Erythroblast (primary cell): ENCODE measurements around the gene SARDH.
"Not testable (repeated sequence)": the region's sequence is repeated elsewhere in the genome, so short reads cannot be mapped to it uniquely, and the experiment has no call there.

ENCODE experiments used
- DNase-seq, 2 experiments: peaks; one replicate each; lab custom pipeline; 2025; lab: John Stamatoyannopoulos, UW
- GATA1 ChIP-seq: IDR thresholded peaks from 2 replicates; pipeline ENCODE4 v1.6.1; 2011; ENCODE audit warnings: low read depth, mild to moderate bottlenecking, control low read depth, low read length, moderate library complexity
- POLR2A ChIP-seq: IDR thresholded peaks from 2 replicates; pipeline ENCODE4 v1.6.1; 2011; ENCODE audit warnings: mild to moderate bottlenecking, low read length

SARDH gene

DNA sequence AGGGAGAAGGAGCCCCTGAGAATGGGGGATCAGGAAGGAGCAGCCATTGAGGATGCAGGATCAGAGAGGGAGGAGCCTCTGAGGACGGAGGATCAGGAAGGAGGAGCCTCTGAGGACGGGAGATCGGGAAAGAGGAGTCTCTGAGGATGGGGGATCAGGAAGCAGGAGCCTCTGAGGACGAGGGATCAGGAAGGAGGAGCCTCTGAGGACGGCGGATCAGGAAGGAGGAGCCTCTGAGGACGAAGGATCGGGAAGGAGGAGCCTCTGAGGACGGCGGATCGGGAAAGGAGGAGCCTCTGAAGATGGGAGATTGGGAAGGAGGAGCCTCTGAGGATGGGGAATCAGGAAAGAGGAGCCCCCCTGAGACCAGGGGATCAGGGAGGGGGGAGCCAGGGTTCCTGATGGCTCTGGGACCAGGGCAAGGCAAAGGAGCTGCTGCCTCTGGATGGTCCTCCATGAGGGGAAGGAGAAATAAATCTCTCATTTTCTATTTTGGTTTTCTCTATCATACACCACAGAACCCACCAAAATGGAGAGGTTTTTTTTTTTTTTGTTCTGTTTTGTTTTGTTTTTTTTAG, 22.6 kb upstream of the SARDH start:
- TF ChIP-seq POLR2A (no peak), GATA1 (no peak)
- no peak for DNase-seq

DNA sequence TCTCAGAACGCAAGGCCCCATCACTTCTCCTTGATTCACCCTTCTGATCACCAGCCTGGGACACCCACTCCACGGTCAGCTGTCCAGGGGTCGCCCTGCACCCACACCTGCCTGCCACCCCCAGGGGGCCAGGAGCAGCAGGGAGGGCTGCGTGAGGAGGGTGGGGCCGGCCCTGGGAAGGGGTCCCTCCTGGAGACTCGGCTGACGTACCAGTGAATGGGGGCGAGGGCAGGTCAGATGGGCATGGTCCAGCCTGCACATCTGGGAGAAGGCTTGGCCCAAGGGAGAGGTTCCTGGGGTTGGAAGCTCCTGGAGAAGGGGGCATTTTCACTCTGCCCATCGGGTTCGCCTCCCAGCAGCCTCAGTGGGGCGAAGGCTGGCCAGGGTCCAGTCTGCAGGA, 21.8 kb upstream of the SARDH start:
- no peak for DNase-seq
- TF ChIP-seq GATA1 (no peak), POLR2A (no peak)

DNA sequence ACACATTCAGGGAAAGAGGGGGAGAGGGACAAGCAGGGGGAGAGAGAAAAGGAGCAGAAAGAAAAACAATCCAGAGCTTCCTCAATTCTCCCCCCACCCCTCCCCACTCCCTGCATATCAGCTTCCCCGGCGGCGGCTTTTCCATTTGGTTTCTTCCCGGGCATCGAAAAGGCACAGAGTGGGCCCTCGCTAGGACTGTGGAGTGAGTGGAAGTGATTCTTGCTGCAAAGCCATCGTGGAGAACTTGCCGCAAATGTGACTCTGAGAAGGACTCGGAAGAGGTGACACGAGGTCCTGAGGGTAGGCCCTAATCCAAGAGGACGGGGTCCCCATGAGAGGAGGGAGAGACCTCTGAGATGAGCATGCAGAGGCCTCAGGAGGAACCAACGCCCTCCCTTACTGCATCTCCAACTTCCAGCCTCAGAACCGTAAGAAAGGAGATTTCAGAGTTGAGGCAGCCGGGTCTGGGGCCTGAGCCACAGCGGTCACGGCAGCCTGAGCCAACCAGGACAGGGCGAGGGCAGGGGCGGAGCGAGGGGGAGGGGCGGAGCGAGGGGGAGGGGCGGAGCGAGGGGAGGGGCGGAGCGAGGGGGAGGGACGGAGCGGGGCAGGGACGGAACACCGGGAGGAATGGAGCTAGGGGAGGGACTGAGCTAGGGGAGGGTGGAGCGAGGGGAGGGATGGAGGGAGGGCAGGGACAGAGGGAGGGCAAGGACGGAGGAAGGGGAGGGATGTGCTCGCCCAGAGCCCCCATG, 21.2 kb upstream of the SARDH start:
- no peak for DNase-seq
- TF ChIP-seq POLR2A (no peak), GATA1 (no peak)

DNA sequence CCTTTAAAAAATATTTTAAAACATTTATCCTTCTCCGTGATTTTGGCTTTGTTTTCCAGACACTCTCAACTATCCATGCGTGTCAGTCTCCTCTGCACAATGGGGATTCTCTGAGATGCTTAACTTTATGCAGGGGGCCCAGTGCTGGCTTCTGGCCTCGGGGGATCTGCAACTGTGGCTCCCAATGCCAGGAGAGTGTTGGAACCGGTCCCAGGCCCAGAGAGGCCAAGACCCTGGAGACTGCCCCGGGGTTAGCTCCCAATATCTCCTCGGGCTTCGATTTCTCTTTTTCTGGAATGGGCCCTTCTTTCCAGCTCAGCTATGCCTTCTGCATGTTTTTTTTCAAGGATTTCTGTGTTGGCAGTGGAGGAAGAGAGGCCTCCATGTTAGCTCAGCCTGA, 20.1 kb upstream of the SARDH start:
- no peak for TF ChIP-seq POLR2A
- no peak for TF ChIP-seq GATA1
- no peak for DNase-seq

DNA sequence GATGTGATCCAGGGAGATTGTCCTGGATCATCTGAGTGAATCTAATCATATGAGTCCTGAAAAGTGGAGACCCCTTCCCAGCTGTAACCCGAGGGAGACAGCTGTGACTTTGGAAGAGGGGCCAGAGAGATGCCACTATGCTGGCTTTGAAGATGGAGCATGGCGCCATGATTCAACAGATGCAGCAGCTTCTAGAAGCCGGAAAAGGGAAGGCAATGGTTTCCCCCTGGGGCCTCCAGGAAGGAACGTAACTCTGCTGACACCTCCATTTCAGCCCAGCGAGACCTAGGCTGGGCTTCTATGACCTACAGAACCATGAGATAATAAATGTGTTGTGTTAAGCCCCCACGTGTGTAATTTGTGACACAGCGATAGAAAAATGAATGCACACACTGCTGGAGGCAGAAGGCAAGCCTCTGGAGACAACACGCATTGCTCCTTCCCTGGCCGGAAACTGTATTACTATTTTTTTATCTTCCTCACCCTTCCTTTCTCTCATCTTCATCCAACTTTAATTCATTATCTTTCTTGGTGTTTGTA, 16.6 kb upstream of the SARDH start:
- no peak for TF ChIP-seq POLR2A
- no peak for TF ChIP-seq GATA1
- DNase-seq, result no peak

DNA sequence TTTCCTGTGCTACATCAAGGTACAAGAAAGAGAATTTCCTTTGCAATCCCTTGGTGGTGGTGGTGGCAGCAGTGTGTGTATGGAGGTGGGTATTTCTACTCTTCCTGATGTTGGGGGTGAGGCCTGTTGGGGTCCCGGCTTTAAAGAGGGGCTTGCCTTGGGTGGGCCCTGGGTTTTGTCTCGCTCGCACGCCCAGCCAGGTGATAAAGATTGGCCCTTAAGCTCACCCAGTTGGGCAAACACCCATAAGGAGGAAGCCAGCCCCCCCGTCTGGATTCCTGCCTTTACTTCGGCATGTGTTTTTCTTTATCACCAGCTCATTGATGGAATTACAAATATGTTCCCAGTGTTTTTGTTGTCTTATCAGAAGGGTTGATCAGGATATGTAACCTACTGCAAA, 16.0 kb upstream of the SARDH start:
- TF ChIP-seq POLR2A (no peak), GATA1 (no peak)
- DNase-seq, result no peak

DNA sequence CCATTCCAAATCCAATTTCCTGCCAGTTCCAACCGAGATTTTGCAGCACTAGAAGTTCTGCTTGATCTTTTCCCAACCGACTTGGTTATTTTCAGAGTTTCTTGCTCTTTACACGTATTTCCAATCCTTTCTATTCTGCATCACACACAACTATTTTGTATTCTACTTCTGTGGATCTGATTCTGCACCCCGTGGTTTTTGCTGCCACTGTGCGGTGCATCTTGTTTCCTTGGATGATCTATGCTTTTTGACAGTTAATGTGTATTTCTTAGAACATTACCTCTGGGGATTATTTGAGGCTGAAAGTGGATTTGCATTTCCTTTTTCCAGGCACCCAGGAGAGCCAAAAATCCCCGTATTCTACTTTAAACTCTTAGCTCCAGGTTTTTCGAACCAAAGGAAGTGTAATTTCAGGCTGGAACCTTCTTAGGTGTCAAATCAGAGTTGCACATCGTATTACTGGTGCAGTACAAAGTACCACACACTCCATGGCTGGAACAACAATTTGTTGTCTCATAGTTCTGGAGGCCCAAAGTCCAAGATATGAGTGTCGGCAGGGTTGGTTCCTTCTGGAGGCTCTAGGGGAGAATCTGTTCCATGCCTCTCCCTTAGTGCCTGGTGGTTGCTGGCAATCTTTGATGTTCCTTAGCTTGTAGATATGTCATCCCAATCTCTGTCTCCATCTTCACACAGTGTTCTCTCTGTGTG, 14.7 kb upstream of the SARDH start:
- TF ChIP-seq GATA1, result no peak
- TF ChIP-seq POLR2A, result no peak
- DNase-seq, result no peak

DNA sequence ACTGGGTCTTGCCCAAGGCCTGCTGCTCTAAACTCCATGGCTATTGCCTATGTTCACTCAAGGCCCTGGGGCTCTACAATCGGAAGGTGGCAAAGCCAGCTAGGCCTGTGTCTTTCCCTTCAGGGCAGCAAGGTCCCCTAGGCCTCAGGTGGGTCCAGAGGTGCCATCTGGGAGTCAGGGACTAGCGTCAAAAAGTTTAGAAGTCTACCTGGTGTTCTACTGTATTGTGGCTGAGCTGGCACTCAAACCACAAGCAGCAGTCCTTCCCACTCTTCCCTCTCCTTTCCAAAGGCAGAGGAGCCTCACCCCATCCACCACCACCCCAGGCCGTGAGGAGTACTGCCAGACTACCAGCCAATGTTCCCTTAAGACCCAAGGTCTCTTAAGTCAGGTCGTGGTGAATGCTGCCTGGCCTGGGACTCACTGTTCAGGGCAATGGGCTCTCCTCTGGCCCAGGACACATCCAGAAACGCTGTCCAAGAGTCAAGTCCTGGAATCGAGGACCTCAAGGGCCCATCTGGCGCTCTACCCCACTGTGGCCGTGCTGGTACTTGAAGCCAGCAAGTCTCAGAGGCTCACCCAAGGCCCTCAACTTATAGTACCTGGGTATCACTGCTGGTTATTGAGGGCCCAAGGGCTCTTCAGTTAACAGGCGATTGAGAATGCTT, 13.0 kb upstream of the SARDH start:
- TF ChIP-seq POLR2A (no peak), GATA1 (no peak)
- no peak for DNase-seq

DNA sequence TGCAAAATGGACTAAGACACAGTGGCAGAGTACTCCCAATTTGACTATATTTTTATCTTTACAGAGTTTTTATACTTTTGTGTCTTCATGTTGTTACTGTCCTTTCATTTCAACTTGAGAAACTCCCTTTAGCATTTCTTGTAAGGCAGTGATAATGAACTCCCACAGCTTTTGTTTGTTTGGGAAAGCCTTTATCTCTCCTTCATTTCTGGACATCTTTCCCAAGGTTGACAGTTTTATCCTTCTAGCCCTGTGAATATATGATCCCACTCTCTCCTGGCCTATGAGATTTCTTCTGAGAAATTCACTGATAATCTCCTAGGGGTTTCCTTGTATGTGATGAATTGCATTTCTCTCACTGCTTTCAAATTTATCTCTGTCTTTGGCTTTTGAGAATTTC, 9.2 kb upstream of the SARDH start:
- TF ChIP-seq POLR2A (no peak), GATA1 (no peak)
- DNase-seq, result no peak

DNA sequence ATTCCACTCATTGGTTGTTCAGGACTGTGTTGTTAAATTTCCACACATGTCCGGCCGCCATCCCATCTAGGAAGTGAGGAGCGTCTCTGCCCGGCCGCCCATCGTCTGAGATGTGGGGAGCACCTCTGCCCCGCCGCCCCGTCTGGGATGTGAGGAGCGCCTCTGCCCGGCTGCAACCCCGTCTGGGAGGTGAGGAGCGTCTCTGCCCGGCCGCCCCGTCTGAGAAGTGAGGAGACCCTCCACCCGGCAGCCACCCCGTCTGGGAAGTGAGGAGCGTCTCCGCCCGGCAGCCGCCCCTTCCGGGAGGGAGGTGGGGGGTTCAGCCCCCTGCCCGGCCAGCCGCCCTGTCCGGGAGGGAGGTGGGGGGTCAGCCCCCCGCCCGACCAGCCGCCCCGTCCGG, 6.4 kb upstream of the SARDH start:
- not testable (repeated sequence) for DNase-seq

DNA sequence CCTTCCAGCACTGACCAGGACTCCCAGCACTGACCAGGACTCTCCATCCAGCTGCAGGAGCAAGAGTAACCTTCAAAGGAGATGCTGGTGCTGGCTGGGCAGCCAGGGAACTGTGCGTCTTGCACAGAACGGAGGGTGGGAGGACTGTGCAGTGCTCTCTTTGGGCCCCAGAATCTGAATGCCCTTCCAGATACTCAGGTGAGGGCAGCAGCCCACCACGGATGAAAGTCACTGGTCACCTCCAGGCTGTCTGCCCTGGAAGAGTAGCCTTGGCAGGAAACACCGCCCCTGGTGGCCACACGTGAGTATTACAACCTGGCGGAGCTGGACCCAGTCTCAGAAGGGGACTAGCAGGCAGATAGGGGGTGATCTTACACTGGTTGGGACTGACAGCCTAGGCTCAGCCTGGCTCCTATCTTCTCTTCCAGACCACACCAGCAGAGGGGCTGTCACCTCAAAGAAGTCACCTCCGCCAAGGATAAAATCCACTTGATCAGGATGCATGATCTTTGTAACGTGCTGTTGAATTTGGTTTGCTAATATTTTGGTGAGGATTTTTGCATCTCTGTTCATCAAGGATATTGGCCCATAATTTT, 4.8 kb upstream of the SARDH start:
- no peak for TF ChIP-seq GATA1
- TF ChIP-seq POLR2A, result no peak
- DNase-seq, result peak; percentile 63 to 74

DNA sequence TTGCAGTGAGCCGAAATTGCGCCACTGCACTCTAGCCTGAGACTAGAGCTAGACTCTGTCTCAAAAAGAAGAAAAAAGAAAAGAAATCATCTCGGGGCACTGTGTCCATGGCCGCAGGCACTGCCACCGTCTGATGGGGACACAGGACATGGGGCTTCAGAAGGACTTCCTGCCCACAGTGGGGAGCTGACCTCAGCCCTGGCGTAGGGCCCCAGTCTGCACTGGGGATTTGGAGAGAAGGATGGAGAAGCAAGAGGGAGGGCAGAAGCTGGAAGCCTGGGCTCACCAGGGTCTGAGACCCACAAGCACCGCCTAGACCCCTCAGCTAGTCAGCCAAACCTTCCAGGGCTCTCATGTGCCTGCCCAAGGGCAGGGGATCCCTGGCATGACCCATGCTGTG, 4.1 kb upstream of the SARDH start:
- DNase-seq, result no peak
- TF ChIP-seq GATA1 (no peak), POLR2A (no peak)

DNA sequence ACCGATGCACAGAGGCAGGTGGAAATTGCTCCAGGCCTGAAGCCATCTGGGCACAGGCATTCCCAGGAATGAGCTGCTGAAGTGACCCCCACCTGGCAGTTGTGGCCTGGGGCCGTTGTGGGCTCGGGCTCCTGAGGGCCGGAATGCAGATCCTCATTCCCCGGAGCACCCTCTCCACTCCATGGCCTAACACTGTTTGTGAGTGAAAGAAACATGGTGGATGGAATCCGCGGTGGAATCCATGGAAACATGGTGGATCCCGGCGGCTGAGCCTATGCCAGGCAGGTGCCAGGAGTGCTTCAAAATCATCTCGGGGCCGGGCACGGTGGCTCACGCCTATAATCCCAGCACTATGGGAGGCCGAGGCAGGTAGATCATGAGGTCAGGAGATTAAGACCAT, 3.6 kb upstream of the SARDH start:
- no peak for TF ChIP-seq GATA1
- TF ChIP-seq POLR2A, result no peak
- no peak for DNase-seq

DNA sequence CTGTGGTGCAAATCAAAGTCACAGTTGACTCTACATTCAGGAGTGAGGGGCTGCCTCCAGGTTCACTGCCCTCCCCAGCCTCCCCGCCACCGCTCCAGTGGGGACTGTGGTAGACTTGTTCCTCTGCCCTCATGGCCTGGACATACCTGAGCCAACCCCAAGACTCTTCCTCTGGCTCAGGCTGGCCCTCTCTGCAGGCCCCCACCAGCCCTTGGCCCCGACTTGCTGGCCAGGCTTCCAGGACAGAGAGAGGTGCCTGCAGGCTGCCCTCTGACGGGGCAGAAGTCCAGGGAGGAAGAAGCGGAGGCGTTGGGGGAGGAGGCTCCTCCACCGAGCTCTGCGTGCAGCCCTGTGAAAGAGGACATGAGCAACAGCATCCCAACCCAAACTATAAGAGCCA, 2.8 kb upstream of the SARDH start:
- TF ChIP-seq POLR2A (no peak), GATA1 (no peak)

More for the DNA sequence above, 2.8 kb upstream of the SARDH start:
- DNase-seq, result no peak
